HT1080 (cell line): Measurements from ENCODE around the gene MDH1. TPM values are rescaled to one million over a fixed set of nuclear protein-coding genes. Genes with fewer than 3 reads are reported as not detected.
"Not testable (repeated sequence)": the region's sequence is repeated elsewhere in the genome, so short reads cannot be mapped to it uniquely, and the experiment has no call there.

Experiments used
- DNase-seq: peaks from one replicate; pipeline ENCODE4 v3.0.0-alpha.2; 2015; ENCODE audit warnings: low read depth
- polyA plus RNA-seq, 2 experiments: library from polyadenylated mRNA; depleted of rRNA; stranded (reverse); fragments of >200 nt; gene quantifications; 2 replicates each; pipeline ENCODE4 v1.2.3, GENCODE V29; 2015
- total RNA-seq: library from RNA; depleted of rRNA; stranded (reverse); fragments of >200 nt; shearing (Covaris generic); gene quantifications from 2 replicates; pipeline ENCODE4 v1.2.3, GENCODE V29; 2014; rRNA removed

MDH1 gene
- 295 and 321 TPM in 2 replicates for total RNA-seq
- polyA plus RNA-seq (2015; cell fraction: cytosol; rRNA removed), result 263 and 266 TPM in 2 replicates
- 327 and 363 TPM in 2 replicates for polyA plus RNA-seq (2015; cell fraction: nucleus; rRNA removed)

GRCh38 chr2:63588385-63589147 lies at the start of gene MDH1, which contains the start of gene WDPCP:
TSS of gene MDH1 (plus strand) at chr2:63588963. CDS start at chr2:63589044, 81 bp downstream.
TSS of gene WDPCP (minus strand) at chr2:63588477. CDS start at chr2:63588271, 206 bp downstream.
- peak; percentile 99 for DNase-seq

GRCh38 chr2:63539416-63540162 lies 49.2 kb upstream of the MDH1 start:
- DNase-seq, result no peak

- peak; percentile 17 for DNase-seq
Observed at GRCh38 chr2:63544017-63544627, 44.6 kb upstream of the MDH1 start.

GRCh38 chr2:63545023-63545422 lies 43.7 kb upstream of the MDH1 start:
- DNase-seq, result no peak

GRCh38 chr2:63553049-63553448 lies 35.7 kb upstream of the MDH1 start:
- DNase-seq, result no peak

GRCh38 chr2:63555299-63555698 lies 33.5 kb upstream of the MDH1 start:
- no peak for DNase-seq

- DNase-seq, result no peak
Observed at GRCh38 chr2:63555931-63556330, 32.8 kb upstream of the MDH1 start.

- DNase-seq, result not testable (repeated sequence)
Observed at GRCh38 chr2:63557819-63558218, 30.9 kb upstream of the MDH1 start.

- DNase-seq, result not testable (repeated sequence)
Observed at GRCh38 chr2:63558922-63559321, 29.8 kb upstream of the MDH1 start.

GRCh38 chr2:63562751-63563150 lies 26.0 kb upstream of the MDH1 start:
- no peak for DNase-seq

GRCh38 chr2:63569740-63570139 lies 19.0 kb upstream of the MDH1 start:
- no peak for DNase-seq

GRCh38 chr2:63571291-63571690 lies 17.5 kb upstream of the MDH1 start:
- DNase-seq, result no peak

GRCh38 chr2:63572001-63572400 lies 16.8 kb upstream of the MDH1 start:
- no peak for DNase-seq

- DNase-seq, result not testable (repeated sequence)
Observed at GRCh38 chr2:63573026-63573425, 15.7 kb upstream of the MDH1 start.

- not testable (repeated sequence) for DNase-seq
Observed at GRCh38 chr2:63573726-63574345, 14.9 kb upstream of the MDH1 start.

GRCh38 chr2:63576546-63576945 lies 12.2 kb upstream of the MDH1 start:
- DNase-seq, result no peak

GRCh38 chr2:63578767-63579166 lies 10.0 kb upstream of the MDH1 start:
- no peak for DNase-seq

- DNase-seq, result no peak
Observed at GRCh38 chr2:63580651-63581297, 8.0 kb upstream of the MDH1 start.

GRCh38 chr2:63581298-63581961 lies 7.3 kb upstream of the MDH1 start:
- peak; percentile 4 for DNase-seq

- DNase-seq, result no peak
Observed at GRCh38 chr2:63582873-63583272, 5.9 kb upstream of the MDH1 start.
